A673 (cell line): Measurements from ENCODE around the gene TSHZ2. TPM values are rescaled to one million over a fixed set of nuclear protein-coding genes. Genes with fewer than 3 reads are reported as not detected.

ENCODE experiments used
- BruUV-seq: library from RNA; stranded (reverse); fragments of 400-500 nt; replicated peaks from 2 replicates; lab custom pipeline; 2021; lab: Mats Ljungman, UMichigan
- CTCF ChIA-PET: fragments of 300-600 bp; sonication (Branson Sonifier 250); formaldehyde crosslinking; loops from one replicate; lab custom pipeline; 2022; ENCODE audit warnings: antibody characterized with exemption; lab: Charles Lee
- POLR2A ChIA-PET: fragments of 300-600 bp; sonication (Branson Sonifier 250); formaldehyde crosslinking; loops from one replicate; lab custom pipeline; 2022; ENCODE audit warnings: antibody characterized with exemption; ENCODE audit not compliant: low non-redundant PET; lab: Charles Lee
- DNase-seq: peaks from one replicate; pipeline ENCODE4 v3.0.0-alpha.2; 2015; ENCODE audit warnings: low spot score
- H3K27ac ChIP-seq: fragments of 200-600 bp; sonication (generic); 2 replicates; pipeline ENCODE4 v1.5.1; 2016; ENCODE audit warnings: mixed run types, low read depth, mild to moderate bottlenecking, mixed read lengths, antibody characterized with exemption, low read length; ENCODE audit not compliant: poor library complexity, severe bottlenecking
- H3K27me3 ChIP-seq: fragments of 200-600 bp; sonication (generic); replicated peaks from 2 replicates; pipeline ENCODE4 v1.6.1; 2017; ENCODE audit warnings: mixed run types, low read depth, mild to moderate bottlenecking, mixed read lengths, antibody characterized with exemption, low read length; ENCODE audit not compliant: insufficient read depth, poor library complexity
- H3K36me3 ChIP-seq: fragments of 200-600 bp; sonication (generic); 2 replicates; pipeline ENCODE4 v1.6.1; 2016; ENCODE audit warnings: mixed run types, mild to moderate bottlenecking, mixed read lengths, antibody characterized with exemption, low read length; ENCODE audit not compliant: insufficient read depth, poor library complexity, severe bottlenecking
- H3K4me1 ChIP-seq: fragments of 200-600 bp; sonication (generic); 2 replicates; pipeline ENCODE4 v1.6.1; 2017; ENCODE audit warnings: mixed run types, mild to moderate bottlenecking, mixed read lengths, antibody characterized with exemption, low read length; ENCODE audit not compliant: insufficient read depth, poor library complexity, severe bottlenecking
- H3K4me3 ChIP-seq: fragments of 200-600 bp; sonication (generic); 2 replicates; pipeline ENCODE4 v1.5.1; 2016; ENCODE audit warnings: low read depth, mixed run types, mild to moderate bottlenecking, mixed read lengths, low read length; ENCODE audit not compliant: poor library complexity, severe bottlenecking
- H3K9me3 ChIP-seq: fragments of 200-600 bp; sonication (generic); 2 replicates; pipeline ENCODE4 v1.6.1; 2016; ENCODE audit warnings: mixed run types, low read depth, mild to moderate bottlenecking, mixed read lengths, antibody characterized with exemption, low read length; ENCODE audit not compliant: poor library complexity, severe bottlenecking
- EZH2 ChIP-seq: fragments of 200-600 bp; sonication (generic); IDR thresholded peaks from 2 replicates; pipeline ENCODE4 v1.6.1; 2017; ENCODE audit warnings: borderline replicate concordance, low read depth, mild to moderate bottlenecking, mixed read lengths, antibody characterized with exemption, low read length; ENCODE audit not compliant: poor library complexity, severe bottlenecking
- intact Hi-C: fragments of 100-400 bp; cut with micrococcal nuclease; formaldehyde crosslinking; loops from one replicate; pipeline ENCODE4 v1.10.0; 2022; ENCODE audit not compliant: unreplicated experiment
- total RNA-seq: library from RNA; stranded (reverse); gene quantifications from 2 replicates; pipeline ENCODE4 v1.2.3, GENCODE V29; 2021
- TF ChIP-seq, protein P1 (sequence below): fragments of 300-800, 200-600 bp; sonication (generic); conservative IDR thresholded peaks from 2 replicates; pipeline ENCODE4 v1.5.1; 2017; ENCODE audit warnings: low read depth, mild to moderate bottlenecking, antibody characterized with exemption, low read length, moderate library complexity, mixed read lengths

Gene TSHZ2
- total RNA-seq, 1 experiment from 2014 or later: 4.1 TPM

DNA sequence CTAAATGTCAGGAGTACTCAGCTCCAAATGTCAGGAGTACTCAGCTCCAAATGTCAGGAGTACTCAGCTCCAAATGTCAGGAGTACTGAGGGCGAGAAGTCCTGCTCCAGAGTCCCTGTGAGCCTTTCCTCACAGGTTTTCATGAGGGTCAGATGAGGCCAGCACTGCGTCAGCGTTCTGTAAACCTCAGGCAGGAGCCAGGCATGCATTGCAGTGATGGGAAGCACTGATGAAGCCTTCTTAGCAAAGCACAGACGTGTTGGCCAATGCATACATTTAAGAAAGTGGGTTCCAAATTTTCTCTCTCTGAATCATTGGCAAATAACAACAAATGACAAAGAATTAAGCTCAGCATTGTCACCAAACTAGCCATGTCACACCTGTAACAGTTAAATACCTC is 366.6 kb downstream of the TSHZ2 start:
- DNase-seq: no peak
- no peak overlapping the region for H3K27ac ChIP-seq
- intact Hi-C loops: no loop called here
- TF ChIP-seq, protein P1, sequence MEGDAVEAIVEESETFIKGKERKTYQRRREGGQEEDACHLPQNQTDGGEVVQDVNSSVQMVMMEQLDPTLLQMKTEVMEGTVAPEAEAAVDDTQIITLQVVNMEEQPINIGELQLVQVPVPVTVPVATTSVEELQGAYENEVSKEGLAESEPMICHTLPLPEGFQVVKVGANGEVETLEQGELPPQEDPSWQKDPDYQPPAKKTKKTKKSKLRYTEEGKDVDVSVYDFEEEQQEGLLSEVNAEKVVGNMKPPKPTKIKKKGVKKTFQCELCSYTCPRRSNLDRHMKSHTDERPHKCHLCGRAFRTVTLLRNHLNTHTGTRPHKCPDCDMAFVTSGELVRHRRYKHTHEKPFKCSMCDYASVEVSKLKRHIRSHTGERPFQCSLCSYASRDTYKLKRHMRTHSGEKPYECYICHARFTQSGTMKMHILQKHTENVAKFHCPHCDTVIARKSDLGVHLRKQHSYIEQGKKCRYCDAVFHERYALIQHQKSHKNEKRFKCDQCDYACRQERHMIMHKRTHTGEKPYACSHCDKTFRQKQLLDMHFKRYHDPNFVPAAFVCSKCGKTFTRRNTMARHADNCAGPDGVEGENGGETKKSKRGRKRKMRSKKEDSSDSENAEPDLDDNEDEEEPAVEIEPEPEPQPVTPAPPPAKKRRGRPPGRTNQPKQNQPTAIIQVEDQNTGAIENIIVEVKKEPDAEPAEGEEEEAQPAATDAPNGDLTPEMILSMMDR: no peak
- no peak for TF ChIP-seq EZH2
- no peaks in the 10 kb centered on the region for H3K36me3 ChIP-seq
- H3K4me3 ChIP-seq: no peak overlapping the region
- H3K27me3 ChIP-seq: no peaks in the 10 kb centered on the region
- ChIA-PET CTCF (no interaction called here), POLR2A (no interaction called here)
- no peaks in the 10 kb centered on the region for H3K9me3 ChIP-seq
- BruUV-seq: no TSS peak
- no peaks in the 10 kb centered on the region for H3K4me1 ChIP-seq

DNA sequence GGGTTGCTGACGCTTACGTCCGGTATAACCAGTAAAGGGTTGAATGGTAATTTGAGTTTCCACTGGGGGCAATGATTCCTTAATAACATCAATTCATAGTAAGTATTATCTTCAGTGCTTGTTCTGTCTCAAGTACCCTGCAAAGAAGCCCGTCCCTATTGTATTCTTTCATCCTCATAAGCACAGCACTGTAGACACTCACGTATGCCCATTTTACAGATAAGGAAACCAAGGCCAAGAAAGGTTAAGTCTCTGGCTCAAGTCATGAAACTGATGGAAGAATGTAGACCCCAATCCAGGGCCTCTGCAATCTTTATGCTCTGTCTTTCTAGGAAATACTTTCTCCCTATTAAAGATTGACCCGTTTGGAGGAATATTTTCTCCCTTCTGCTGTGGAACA is 370.3 kb downstream of the TSHZ2 start:
- POLR2A ChIA-PET: no interaction called here
- DNase-seq: no peak
- TF ChIP-seq, protein P1: no peak
- no peak for TF ChIP-seq EZH2
- Histone ChIP-seq H3K27me3 (no peaks in the 10 kb centered on the region), H3K27ac (no peak overlapping the region), H3K9me3 (no peaks in the 10 kb centered on the region), H3K36me3 (no peaks in the 10 kb centered on the region), H3K4me3 (no peak overlapping the region), H3K4me1 (peaks cover 14% of the 10 kb centered on the region)
- CTCF ChIA-PET: no interaction called here
- intact Hi-C loops: no loop called here
- no TSS peak for BruUV-seq

DNA sequence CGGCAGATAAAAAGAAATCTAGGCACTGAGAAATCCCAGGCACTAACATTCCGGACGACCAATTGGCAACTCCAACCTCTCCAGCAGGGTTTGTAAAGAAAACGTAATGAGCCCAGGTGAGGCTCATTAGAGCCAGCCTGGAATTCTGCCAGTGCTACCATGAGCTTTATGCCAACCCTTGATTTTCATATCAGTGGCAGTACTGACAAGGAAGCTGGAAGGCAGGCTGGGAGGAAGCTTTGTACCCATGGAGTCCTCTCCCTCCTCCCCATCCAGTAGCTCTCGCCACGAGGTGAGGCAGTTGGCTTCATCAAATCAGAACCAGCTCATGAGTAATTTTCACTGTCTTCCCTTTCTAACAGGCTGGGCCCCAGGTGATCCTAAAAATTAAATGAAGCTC is 371.3 kb downstream of the TSHZ2 start:
- no peak overlapping the region for H3K4me3 ChIP-seq
- peaks cover 14% of the 10 kb centered on the region for H3K4me1 ChIP-seq
- no peak for DNase-seq
- intact Hi-C loops: no loop called here
- CTCF ChIA-PET: no interaction called here
- TF ChIP-seq, protein P1: no peak
- TF ChIP-seq EZH2: no peak
- H3K36me3 ChIP-seq: no peaks in the 10 kb centered on the region
- H3K27me3 ChIP-seq: no peaks in the 10 kb centered on the region
- H3K27ac ChIP-seq: no peak overlapping the region
- H3K9me3 ChIP-seq: no peaks in the 10 kb centered on the region
- no TSS peak for BruUV-seq
- POLR2A ChIA-PET: no interaction called here
